HG03108 (cell line): ENCODE results near the gene QARS1.

ENCODE experiments used
- ATAC-seq: cut with Tn5 transposase; IDR thresholded peaks from one replicate; pipeline ENCODE4 v1.9.1; 2021; ENCODE audit warnings: moderate library complexity; ENCODE audit not compliant: unreplicated experiment

The QARS1 gene

DNA sequence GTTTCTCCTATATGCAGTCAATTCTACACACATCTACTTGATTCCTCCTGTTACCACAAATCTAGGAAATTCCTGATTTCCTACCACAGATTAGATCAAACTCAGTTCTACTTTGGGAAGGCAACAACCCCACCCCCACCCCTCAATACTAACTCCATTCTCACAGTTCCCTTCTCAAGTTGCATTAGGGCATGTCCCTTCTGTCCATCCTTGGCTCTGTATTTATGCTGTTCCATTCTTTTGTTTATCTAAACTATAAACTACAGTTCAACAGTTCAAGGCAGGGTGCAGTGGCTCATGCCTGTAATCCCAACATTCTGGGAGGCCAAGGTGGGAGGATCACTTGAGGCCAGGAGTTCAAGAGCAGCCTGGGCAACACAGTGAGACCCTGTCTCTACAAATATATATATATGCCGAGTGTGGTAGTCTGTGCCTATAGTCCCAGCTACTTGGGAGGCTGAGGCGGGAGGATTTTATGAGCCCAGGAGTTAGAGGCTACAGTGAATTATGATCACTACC is 50.2 kb downstream of the QARS1 start:
- no peak for ATAC-seq

DNA sequence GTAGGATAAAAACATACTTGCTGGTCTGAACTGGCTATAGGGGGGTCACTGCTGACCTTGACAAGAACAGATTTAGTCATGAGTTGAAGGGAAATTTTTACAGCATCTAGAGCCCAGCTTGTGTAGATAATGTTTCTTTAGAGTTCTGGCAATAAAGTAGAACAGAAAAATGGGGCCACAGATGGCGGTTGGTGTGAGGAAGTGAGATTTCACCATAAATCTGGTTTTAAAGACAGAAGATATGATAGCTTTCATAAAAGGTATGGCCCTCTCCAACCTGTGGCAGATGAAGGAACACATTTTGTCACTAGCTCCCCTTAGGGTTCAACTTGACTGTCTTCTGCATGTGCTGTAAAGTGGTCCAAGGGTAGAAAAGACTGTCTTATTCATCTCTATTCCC is 51.0 kb downstream of the QARS1 start:
- ATAC-seq = no peak
